HCT116 (cell line): ENCODE data around the gene TET3.

Experiments used
- ATF3 ChIP-seq: IDR thresholded peaks from 2 replicates; pipeline ENCODE4 v1.6.1; 2012
- CTCF ChIP-seq, 3 experiments: fragments of 200-600 bp in 1 of 3; sonication (generic) in 1 of 3; IDR thresholded peaks in 2 of 3; conservative IDR thresholded peaks in 1 of 3; 2 replicates each; pipeline ENCODE4 v1.5.1; 2012 to 2017; ENCODE audit warnings: low read depth in 2 of 3, low read length in 2 of 3, antibody characterized with exemption in 1 of 3, borderline replicate concordance in 1 of 3, control low read depth in 1 of 3, mild to moderate bottlenecking in 1 of 3, mixed read lengths in 1 of 3, mixed run types in 1 of 3, moderate library complexity in 1 of 3; ENCODE audit not compliant: insufficient read depth in 1 of 3
- EGR1 ChIP-seq: IDR thresholded peaks from 2 replicates; pipeline ENCODE4 v1.6.1; 2012; ENCODE audit warnings: low read depth
- RAD21 ChIP-seq: IDR thresholded peaks from 2 replicates; pipeline ENCODE4 v1.6.1; 2012; ENCODE audit warnings: low read depth, mild to moderate bottlenecking
- SIN3A ChIP-seq: IDR thresholded peaks from 2 replicates; pipeline ENCODE4 v1.6.1; 2012; ENCODE audit warnings: low read depth
- SRF ChIP-seq: IDR thresholded peaks from 2 replicates; pipeline ENCODE4 v1.6.1; 2012; ENCODE audit warnings: low read depth
- TF ChIP-seq, protein P1 (sequence below): IDR thresholded peaks from 2 replicates; pipeline ENCODE4 v1.6.1; 2012; ENCODE audit warnings: low read depth

GRCh38 chr2:74024216-74024615, 39.5 kb downstream of the TET3 start:
- TF ChIP-seq CTCF (IDR thresholded peaks at IDR 0.05 in 2 of 3, conservative IDR thresholded peaks at IDR 0.05 in 1 of 3; ENCODE audit: borderline replicate concordance in 1 of 3, insufficient read depth in 1 of 3, low read depth in 2 of 3, low read length in 2 of 3) (no peak), ATF3 (no peak), SIN3A (no peak), RAD21 (no peak), SRF (no peak), EGR1 (no peak)
- TF ChIP-seq, protein P1, sequence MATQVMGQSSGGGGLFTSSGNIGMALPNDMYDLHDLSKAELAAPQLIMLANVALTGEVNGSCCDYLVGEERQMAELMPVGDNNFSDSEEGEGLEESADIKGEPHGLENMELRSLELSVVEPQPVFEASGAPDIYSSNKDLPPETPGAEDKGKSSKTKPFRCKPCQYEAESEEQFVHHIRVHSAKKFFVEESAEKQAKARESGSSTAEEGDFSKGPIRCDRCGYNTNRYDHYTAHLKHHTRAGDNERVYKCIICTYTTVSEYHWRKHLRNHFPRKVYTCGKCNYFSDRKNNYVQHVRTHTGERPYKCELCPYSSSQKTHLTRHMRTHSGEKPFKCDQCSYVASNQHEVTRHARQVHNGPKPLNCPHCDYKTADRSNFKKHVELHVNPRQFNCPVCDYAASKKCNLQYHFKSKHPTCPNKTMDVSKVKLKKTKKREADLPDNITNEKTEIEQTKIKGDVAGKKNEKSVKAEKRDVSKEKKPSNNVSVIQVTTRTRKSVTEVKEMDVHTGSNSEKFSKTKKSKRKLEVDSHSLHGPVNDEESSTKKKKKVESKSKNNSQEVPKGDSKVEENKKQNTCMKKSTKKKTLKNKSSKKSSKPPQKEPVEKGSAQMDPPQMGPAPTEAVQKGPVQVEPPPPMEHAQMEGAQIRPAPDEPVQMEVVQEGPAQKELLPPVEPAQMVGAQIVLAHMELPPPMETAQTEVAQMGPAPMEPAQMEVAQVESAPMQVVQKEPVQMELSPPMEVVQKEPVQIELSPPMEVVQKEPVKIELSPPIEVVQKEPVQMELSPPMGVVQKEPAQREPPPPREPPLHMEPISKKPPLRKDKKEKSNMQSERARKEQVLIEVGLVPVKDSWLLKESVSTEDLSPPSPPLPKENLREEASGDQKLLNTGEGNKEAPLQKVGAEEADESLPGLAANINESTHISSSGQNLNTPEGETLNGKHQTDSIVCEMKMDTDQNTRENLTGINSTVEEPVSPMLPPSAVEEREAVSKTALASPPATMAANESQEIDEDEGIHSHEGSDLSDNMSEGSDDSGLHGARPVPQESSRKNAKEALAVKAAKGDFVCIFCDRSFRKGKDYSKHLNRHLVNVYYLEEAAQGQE, result no peak
